ENCODE data around the gene LGALS4. TPM values are rescaled to one million over a fixed set of nuclear protein-coding genes. Genes with fewer than 3 reads are reported as not detected.

The LGALS4 gene
- total RNA-seq, 2 experiments from 2014 or later = 1.0 to 1.1 TPM

- H3K4me2 ChIP-seq (ENCODE audit: low read length) = no peak overlapping the region
- peaks cover 14% of the 10 kb centered on the region for H3K4me1 ChIP-seq (ENCODE audit: insufficient read depth, low read length, poor library complexity, severe bottlenecking)
- no peak for DNase-seq (ENCODE audit: low spot score)
Observed at GRCh38 chr19:38841787-38842438, 29.2 kb upstream of the LGALS4 start.

GRCh38 chr19:38841180-38841766, 28.5 kb upstream of the LGALS4 start:
- POLR2A ChIA-PET = interaction anchor here (0.5 kb wide), 1 partner anchor 45 kb away, joined by 3 read pairs; no protein-coding TSS in a partner anchor
- H3K27ac ChIP-seq (ENCODE audit: low read depth, low read length, poor library complexity, severe bottlenecking) = no peak overlapping the region
- H2AFZ ChIP-seq (ENCODE audit: low read length) = no peak overlapping the region
- no peaks in the 10 kb centered on the region for H3K9me3 ChIP-seq (ENCODE audit: low read length)
- H4K20me1 ChIP-seq (ENCODE audit: insufficient read depth, low read length) = peaks cover 36% of the 10 kb centered on the region
- BruUV-seq (replicated peaks) = no TSS peak
- peaks cover 99% of the 10 kb centered on the region for H3K36me3 ChIP-seq (ENCODE audit: insufficient read depth, low read length)
- DNase-seq (ENCODE audit: low spot score) = no peak
- no peaks in the 10 kb centered on the region for H3K9me2 ChIP-seq (ENCODE audit: insufficient read depth, low read length)
- intact Hi-C loops (cut with micrococcal nuclease; ENCODE audit: unreplicated experiment) = no loop called here
- H3K79me2 ChIP-seq (ENCODE audit: insufficient read depth, low read depth, low read length) = peaks cover 48% of the 10 kb centered on the region
- TF ChIP-seq EZH2phosphoT487 (IDR thresholded peaks at IDR 0.05; ENCODE audit: borderline replicate concordance, low read depth, low read length) (no peak), CTCF (conservative IDR thresholded peaks at IDR 0.05; ENCODE audit: low read length) (no peak)
- H3K4me1 ChIP-seq (ENCODE audit: insufficient read depth, low read length, poor library complexity, severe bottlenecking) = peaks cover 13% of the 10 kb centered on the region
- no peak overlapping the region for H3K4me2 ChIP-seq (ENCODE audit: low read length)
- no peak overlapping the region for H3K4me3 ChIP-seq (ENCODE audit: low read depth, low read length, poor library complexity, severe bottlenecking)
- CTCF ChIA-PET (ENCODE audit: unreplicated experiment) = no interaction called here

More at GRCh38 chr19:38841787-38842438, 29.2 kb upstream of the LGALS4 start:
- Histone ChIP-seq H3K9me3 (ENCODE audit: low read length) (no peaks in the 10 kb centered on the region), H3K9me2 (ENCODE audit: insufficient read depth, low read length) (no peaks in the 10 kb centered on the region), H3K4me3 (ENCODE audit: low read depth, low read length, poor library complexity, severe bottlenecking) (no peak overlapping the region), H3K36me3 (ENCODE audit: insufficient read depth, low read length) (peaks cover 99% of the 10 kb centered on the region), H2AFZ (ENCODE audit: low read length) (no peak overlapping the region), H4K20me1 (ENCODE audit: insufficient read depth, low read length) (peaks cover 38% of the 10 kb centered on the region), H3K79me2 (ENCODE audit: insufficient read depth, low read depth, low read length) (peaks cover 54% of the 10 kb centered on the region), H3K27ac (ENCODE audit: low read depth, low read length, poor library complexity, severe bottlenecking) (no peak overlapping the region)
- intact Hi-C loops (cut with micrococcal nuclease; ENCODE audit: unreplicated experiment) = no loop called here
- TSS peak; percentile 17 for BruUV-seq (replicated peaks)
- CTCF ChIA-PET (ENCODE audit: unreplicated experiment) = no interaction called here
- POLR2A ChIA-PET = no interaction called here
- TF ChIP-seq CTCF (conservative IDR thresholded peaks at IDR 0.05; ENCODE audit: low read length) = no peak
- TF ChIP-seq EZH2phosphoT487 (IDR thresholded peaks at IDR 0.05; ENCODE audit: borderline replicate concordance, low read depth, low read length) = no peak

GRCh38 chr19:38840583-38840968, 27.8 kb upstream of the LGALS4 start:
- H3K9me3 ChIP-seq (ENCODE audit: low read length) = no peaks in the 10 kb centered on the region
- no peak overlapping the region for H3K27ac ChIP-seq (ENCODE audit: low read depth, low read length, poor library complexity, severe bottlenecking)
- TF ChIP-seq EZH2phosphoT487 (IDR thresholded peaks at IDR 0.05; ENCODE audit: borderline replicate concordance, low read depth, low read length) (no peak), CTCF (conservative IDR thresholded peaks at IDR 0.05; ENCODE audit: low read length) (no peak)
- H3K4me2 ChIP-seq (ENCODE audit: low read length) = no peak overlapping the region
- intact Hi-C loops (cut with micrococcal nuclease; ENCODE audit: unreplicated experiment) = no loop called here
- peaks cover 41% of the 10 kb centered on the region for H3K79me2 ChIP-seq (ENCODE audit: insufficient read depth, low read depth, low read length)
- peaks cover 31% of the 10 kb centered on the region for H4K20me1 ChIP-seq (ENCODE audit: insufficient read depth, low read length)
- H3K36me3 ChIP-seq (ENCODE audit: insufficient read depth, low read length) = peaks cover 99% of the 10 kb centered on the region
- CTCF ChIA-PET (ENCODE audit: unreplicated experiment) = interaction anchor here (0.5 kb wide), 1 partner anchor 71 kb away, joined by 4 read pairs; no protein-coding TSS in a partner anchor
- peaks cover 13% of the 10 kb centered on the region for H3K4me1 ChIP-seq (ENCODE audit: insufficient read depth, low read length, poor library complexity, severe bottlenecking)
- no peaks in the 10 kb centered on the region for H3K9me2 ChIP-seq (ENCODE audit: insufficient read depth, low read length)
- no peak for DNase-seq (ENCODE audit: low spot score)
- H3K4me3 ChIP-seq (ENCODE audit: low read depth, low read length, poor library complexity, severe bottlenecking) = no peak overlapping the region
- no peak overlapping the region for H2AFZ ChIP-seq (ENCODE audit: low read length)
- BruUV-seq (replicated peaks) = no TSS peak
- POLR2A ChIA-PET = no interaction called here
